A549 (cell line): ENCODE measurements around the gene AFMID.

Experiments used
- CTCF ChIP-seq: fragments of >200 bp; sonication (Bioruptor Twin); formaldehyde crosslinking; IDR thresholded peaks from 3 replicates; pipeline ENCODE4 v1.5.1; 2016
- EP300 ChIP-seq, 2 experiments: fragments of >200 bp; sonication (Bioruptor Twin); formaldehyde crosslinking; IDR thresholded peaks; 2 replicates in 1 of 2; 3 replicates in 1 of 2; pipeline ENCODE4 v1.6.1; 2016 to 2017
- ESRRA ChIP-seq: fragments of 150-350 bp; IDR thresholded peaks from 2 replicates; pipeline ENCODE4 v1.6.1; 2014; ENCODE audit warnings: mild to moderate bottlenecking, low read length, borderline replicate concordance
- RCOR1 ChIP-seq: fragments of 150-350 bp; IDR thresholded peaks from 2 replicates; pipeline ENCODE4 v1.6.1; 2014; ENCODE audit warnings: antibody characterized with exemption, low read length, low read depth
- SMC3 ChIP-seq: fragments of >200 bp; sonication (Bioruptor Twin); formaldehyde crosslinking; IDR thresholded peaks from 3 replicates; pipeline ENCODE4 v1.6.1; 2018; ENCODE audit warnings: inconsistent platforms

DNA sequence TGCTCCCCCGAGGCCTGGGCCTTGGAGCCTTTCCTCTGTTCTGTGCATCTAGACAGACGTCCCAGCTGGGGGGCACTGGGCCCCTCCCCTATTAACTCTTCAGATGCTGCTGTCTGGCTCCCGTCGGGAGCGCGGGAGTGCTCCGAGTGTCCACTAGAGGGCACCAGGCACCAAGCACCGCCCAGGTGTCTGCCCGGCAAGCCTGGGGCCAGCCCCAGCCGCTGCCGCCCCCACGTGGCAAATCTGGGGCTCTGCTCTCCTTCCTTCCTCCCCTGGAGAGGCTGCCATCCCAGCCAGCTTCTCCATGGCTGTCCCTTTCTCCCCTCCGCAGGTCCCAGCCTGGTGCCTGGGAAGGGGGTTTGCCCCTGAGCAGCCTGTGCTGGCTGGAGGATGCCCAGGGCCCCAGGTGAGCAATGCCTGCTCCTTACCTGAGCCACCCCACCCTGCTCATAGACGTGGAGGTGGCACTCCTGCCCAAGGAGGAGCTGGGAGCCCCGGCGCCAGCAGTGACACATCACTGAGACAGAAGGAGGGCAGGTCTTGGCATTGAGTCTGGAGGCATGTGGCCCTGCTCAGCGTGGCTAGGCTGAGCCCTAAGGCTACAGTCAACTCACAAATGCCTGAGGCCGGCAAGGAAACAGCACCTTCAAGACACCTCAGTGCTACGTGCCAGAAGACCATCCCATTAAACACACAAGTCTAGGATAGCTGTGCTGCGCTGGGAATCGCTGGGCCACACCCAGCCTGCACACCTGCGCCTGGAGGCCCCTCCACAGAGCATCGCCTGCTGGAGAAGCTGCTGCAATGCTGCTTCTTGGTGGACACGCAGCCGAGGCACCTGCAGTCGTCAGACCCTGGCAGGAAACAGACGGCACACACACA is 64.0 kb downstream of the AFMID start:
- TF ChIP-seq EP300 (IDR thresholded peaks at IDR 0.05), result no peak
- peak; percentile 99 for TF ChIP-seq SMC3
- TF ChIP-seq CTCF, result peak; percentile 100
- TF ChIP-seq ESRRA, result 0 out of 2 replicates have a peak, but pooled peaks have one; percentile 38
- no peak for TF ChIP-seq RCOR1
